Dendritic cell treated with granulocyte-macrophage colony-stimulating factor and Interleukin-4, amounts not matched to agents 40 ng/mL and 50 ng/mL, for 4 days (primary cell): Measurements from ENCODE around the gene ACOT2.
"Not testable (repeated sequence)": the region's sequence is repeated elsewhere in the genome, so short reads cannot be mapped to it uniquely, and the experiment has no call there.

Source experiments
- H3K27ac Mint-ChIP-seq: one replicate; pipeline ENCODE4 v1.8.0; 2022; ENCODE audit warnings: mild to moderate bottlenecking, mixed read lengths
- H3K27me3 Mint-ChIP-seq: one replicate; pipeline ENCODE4 v1.8.0; 2022; ENCODE audit warnings: mild to moderate bottlenecking, mixed read lengths
- H3K36me3 Mint-ChIP-seq: one replicate; pipeline ENCODE4 v1.8.0; 2022; ENCODE audit warnings: low read depth, mixed read lengths
- H3K4me1 Mint-ChIP-seq: one replicate; pipeline ENCODE4 v1.8.0; 2022; ENCODE audit warnings: low read depth, mixed read lengths
- H3K4me3 Mint-ChIP-seq: one replicate; pipeline ENCODE4 v1.8.0; 2022; ENCODE audit warnings: mild to moderate bottlenecking, moderate library complexity, mixed read lengths
- H3K9me3 Mint-ChIP-seq: one replicate; pipeline ENCODE4 v1.8.0; 2022; ENCODE audit warnings: mixed read lengths
- intact Hi-C: fragments of 100-400 bp; cut with micrococcal nuclease; formaldehyde crosslinking; loops from one replicate; pipeline ENCODE4 v1.15.0; 2022

ACOT2 gene

DNA sequence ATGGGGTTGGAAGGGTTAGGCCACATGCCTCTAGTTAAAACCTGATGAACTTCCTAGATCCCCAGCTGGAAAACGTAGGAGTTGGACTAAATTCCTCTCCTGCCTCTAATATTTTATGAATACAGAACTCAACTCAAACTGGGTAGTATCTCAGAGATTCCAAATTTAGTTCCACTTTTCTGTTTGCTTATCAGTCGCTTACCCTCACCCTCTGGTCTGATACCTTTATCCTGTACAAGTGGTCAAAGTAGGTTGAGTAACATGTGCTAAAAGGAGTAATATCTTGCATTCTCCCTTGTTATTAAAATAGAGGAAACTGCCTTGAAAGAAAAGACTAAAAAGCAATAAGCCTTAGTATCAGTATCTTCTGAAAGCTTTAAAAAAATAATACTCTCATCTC lies 11.8 kb upstream of the ACOT2 start:
- H3K27ac Mint-ChIP-seq, H3K27me3 Mint-ChIP-seq, H3K4me3 Mint-ChIP-seq, H3K36me3 Mint-ChIP-seq, H3K9me3 Mint-ChIP-seq, H3K4me1 Mint-ChIP-seq, intact Hi-C loops: not testable (repeated sequence)

DNA sequence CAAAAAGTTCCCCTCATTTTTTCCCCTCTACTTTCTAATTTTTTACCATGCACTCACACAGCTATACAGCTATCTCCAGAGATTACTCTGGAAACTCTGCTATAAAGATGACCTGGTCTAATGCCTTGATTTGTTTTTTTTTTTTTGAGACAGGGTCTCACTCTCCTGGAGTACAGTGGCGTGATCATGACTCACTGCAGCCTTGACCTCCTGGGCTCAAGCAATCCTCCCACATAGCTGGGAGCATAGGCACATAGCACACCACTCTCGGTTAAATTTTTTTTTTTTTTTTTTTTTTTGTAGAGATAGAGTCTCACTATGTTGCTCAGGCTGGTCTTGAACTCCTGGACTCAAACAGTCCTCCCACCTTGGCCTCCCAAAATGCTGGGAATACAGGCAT lies 10.8 kb upstream of the ACOT2 start:
- H3K36me3 Mint-ChIP-seq, intact Hi-C loops, H3K27me3 Mint-ChIP-seq, H3K4me1 Mint-ChIP-seq, H3K4me3 Mint-ChIP-seq, H3K27ac Mint-ChIP-seq: not testable (repeated sequence)
- H3K9me3 Mint-ChIP-seq = peaks cover 19% of the 10 kb centered on the region

DNA sequence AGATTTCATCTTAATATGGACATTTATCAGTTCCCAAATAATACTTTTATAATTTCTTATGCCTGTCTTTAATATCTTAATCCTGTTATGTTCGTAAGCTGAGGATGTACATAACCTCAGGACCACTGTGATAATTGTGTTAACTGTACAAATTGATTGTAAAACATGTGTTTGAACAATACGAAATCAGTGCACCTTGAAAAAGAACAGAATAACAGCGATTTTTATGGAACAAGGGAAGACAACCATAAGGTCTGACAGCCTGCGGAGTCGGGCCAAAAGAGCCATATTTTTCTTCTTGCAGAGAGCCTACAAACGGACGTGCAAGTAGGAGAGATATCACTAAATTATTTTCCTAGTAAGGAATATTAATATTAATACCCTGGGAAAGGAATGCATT lies 6.8 kb upstream of the ACOT2 start:
- intact Hi-C loops, H3K27me3 Mint-ChIP-seq: not testable (repeated sequence)

GRCh38 chr14:73562696-73563095 lies 6.3 kb upstream of the ACOT2 start:
- H3K27ac Mint-ChIP-seq, H3K27me3 Mint-ChIP-seq, H3K4me1 Mint-ChIP-seq, intact Hi-C loops, H3K4me3 Mint-ChIP-seq: not testable (repeated sequence)
- Mint-ChIP-seq H3K9me3 (peaks cover 27% of the 10 kb centered on the region), H3K36me3 (peaks cover 19% of the 10 kb centered on the region)

More for the DNA sequence above, 6.8 kb upstream of the ACOT2 start:
- peaks cover 17% of the 10 kb centered on the region for H3K36me3 Mint-ChIP-seq
- H3K27ac Mint-ChIP-seq, H3K4me1 Mint-ChIP-seq, H3K4me3 Mint-ChIP-seq: not testable (repeated sequence)
- H3K9me3 Mint-ChIP-seq = peaks cover 24% of the 10 kb centered on the region

DNA sequence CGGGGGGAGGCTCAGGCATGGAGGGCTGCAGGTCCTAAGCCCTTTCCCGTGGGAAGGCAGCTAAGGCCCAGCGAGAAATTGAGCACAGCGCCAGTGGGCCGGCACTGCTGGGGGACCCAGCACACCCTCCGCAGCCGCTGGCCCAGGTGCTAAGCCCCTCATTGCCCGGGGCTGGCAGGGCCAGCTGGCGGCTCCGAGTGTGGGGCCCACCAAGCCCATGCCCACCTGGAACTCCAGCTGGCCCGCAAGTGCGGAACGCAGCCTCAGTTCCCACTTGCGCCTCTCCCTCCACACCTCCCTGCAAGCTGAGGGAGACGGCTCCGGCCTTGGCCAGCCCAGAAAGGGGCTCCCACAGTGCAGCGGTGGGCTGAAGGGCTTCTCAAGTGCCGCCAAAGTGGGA lies 2.6 kb upstream of the ACOT2 start:
- H3K4me3 Mint-ChIP-seq, H3K27me3 Mint-ChIP-seq, intact Hi-C loops, H3K27ac Mint-ChIP-seq: not testable (repeated sequence)
- peaks cover 29% of the 10 kb centered on the region for H3K4me1 Mint-ChIP-seq
- H3K36me3 Mint-ChIP-seq = peaks cover 25% of the 10 kb centered on the region
- peaks cover 26% of the 10 kb centered on the region for H3K9me3 Mint-ChIP-seq

DNA sequence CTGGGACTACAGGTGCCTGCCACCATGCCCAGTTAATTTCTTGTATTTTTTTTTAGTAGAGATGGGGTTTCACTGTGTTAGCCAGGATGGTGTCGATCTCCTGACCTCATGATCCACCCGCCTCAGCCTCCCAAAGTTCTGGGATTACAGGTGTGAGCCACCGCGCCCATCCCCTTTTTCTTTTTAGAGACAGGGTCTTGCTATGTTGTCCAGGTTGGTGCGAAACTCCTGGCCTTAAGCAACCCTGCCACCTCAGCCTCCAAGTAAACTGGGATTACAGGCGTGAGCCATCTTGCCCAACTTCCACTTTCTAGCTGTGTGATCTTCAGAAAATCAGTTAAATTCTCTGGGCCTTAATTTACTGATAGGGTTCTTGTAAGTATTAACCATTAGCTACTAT lies 2.1 kb upstream of the ACOT2 start:
- H3K27ac Mint-ChIP-seq, H3K4me3 Mint-ChIP-seq, H3K27me3 Mint-ChIP-seq, intact Hi-C loops: not testable (repeated sequence)
- Mint-ChIP-seq H3K9me3 (peaks cover 20% of the 10 kb centered on the region), H3K4me1 (peaks cover 29% of the 10 kb centered on the region), H3K36me3 (peaks cover 25% of the 10 kb centered on the region)

GRCh38 chr14:73567358-73567757 lies 1.7 kb upstream of the ACOT2 start:
- no peak overlapping the region for H3K27ac Mint-ChIP-seq
- no peak overlapping the region for H3K4me3 Mint-ChIP-seq
- H3K36me3 Mint-ChIP-seq = peaks cover 28% of the 10 kb centered on the region
- H3K4me1 Mint-ChIP-seq = peaks cover 29% of the 10 kb centered on the region
- H3K9me3 Mint-ChIP-seq = peaks cover 16% of the 10 kb centered on the region
- intact Hi-C loops = no loop called here
- H3K27me3 Mint-ChIP-seq = peaks cover 5% of the 10 kb centered on the region

- intact Hi-C loops = no loop called here
- Mint-ChIP-seq H3K36me3 (peaks cover 27% of the 10 kb centered on the region), H3K27ac (peak overlapping the region; percentile 90), H3K27me3 (peaks cover 5% of the 10 kb centered on the region), H3K4me3 (peak overlapping the region; percentile 96), H3K9me3 (peaks cover 8% of the 10 kb centered on the region), H3K4me1 (peaks cover 23% of the 10 kb centered on the region)
These were observed 795 bp upstream of the ACOT2 start for GRCh38 chr14:73567951-73568885.

GRCh38 chr14:73568886-73569184 lies 178 bp upstream of the ACOT2 start:
- Mint-ChIP-seq H3K4me3 (peak overlapping the region; percentile 96), H3K27ac (peak overlapping the region; percentile 90), H3K36me3 (peaks cover 33% of the 10 kb centered on the region), H3K4me1 (peaks cover 23% of the 10 kb centered on the region)
- H3K27me3 Mint-ChIP-seq, H3K9me3 Mint-ChIP-seq, intact Hi-C loops: not testable (repeated sequence)

DNA sequence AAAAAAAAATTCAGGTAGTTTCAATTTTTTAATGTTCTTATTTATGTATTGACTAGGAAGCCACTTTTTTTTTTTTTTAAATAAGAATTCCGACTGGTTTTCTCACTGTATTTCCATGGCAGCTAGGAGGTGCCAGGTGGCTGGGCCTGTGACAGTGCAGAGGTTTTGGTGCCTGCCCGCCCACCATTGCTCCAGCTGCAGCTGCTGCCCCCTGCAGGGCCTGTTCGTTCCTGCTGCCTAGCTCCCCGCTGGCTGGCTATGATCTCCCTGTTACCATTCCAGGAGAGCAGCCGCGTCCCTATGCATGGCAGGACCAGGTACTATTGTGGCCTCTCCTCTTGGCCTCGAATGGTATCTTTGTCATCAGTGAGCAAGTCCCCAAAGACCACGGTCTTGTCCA lies 1.9 kb downstream of the ACOT2 start:
- intact Hi-C loops, H3K9me3 Mint-ChIP-seq, H3K27ac Mint-ChIP-seq, H3K4me3 Mint-ChIP-seq, H3K27me3 Mint-ChIP-seq: not testable (repeated sequence)
- Mint-ChIP-seq H3K36me3 (peaks cover 42% of the 10 kb centered on the region), H3K4me1 (peaks cover 23% of the 10 kb centered on the region)

GRCh38 chr14:73573034-73573433 lies 4.0 kb downstream of the ACOT2 start:
- Mint-ChIP-seq H3K4me1 (peaks cover 18% of the 10 kb centered on the region), H3K36me3 (peaks cover 41% of the 10 kb centered on the region)
- H3K27ac Mint-ChIP-seq, H3K27me3 Mint-ChIP-seq, H3K9me3 Mint-ChIP-seq, intact Hi-C loops, H3K4me3 Mint-ChIP-seq: not testable (repeated sequence)

DNA sequence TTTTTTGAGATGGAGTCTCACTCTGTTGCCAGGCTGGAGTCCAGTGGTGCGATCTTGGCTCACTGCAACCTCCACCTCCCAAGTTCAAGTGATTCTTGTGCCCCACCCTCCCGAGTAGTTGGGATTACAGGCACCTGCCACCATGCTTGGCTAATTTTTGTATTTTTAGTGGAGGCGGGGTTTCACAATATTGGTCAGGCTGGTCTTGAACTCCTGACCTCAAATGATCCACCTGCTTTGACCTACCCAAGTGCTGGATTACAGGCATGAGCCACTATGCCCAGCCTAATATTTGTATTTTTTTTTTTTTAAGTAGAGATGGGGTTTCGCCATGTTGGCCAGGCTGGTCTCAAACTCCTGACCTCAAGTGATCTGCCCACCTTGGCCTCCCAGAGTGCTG lies 4.7 kb downstream of the ACOT2 start:
- intact Hi-C loops, H3K27ac Mint-ChIP-seq, H3K27me3 Mint-ChIP-seq, H3K4me3 Mint-ChIP-seq, H3K9me3 Mint-ChIP-seq: not testable (repeated sequence)
- Mint-ChIP-seq H3K4me1 (peaks cover 11% of the 10 kb centered on the region), H3K36me3 (peaks cover 48% of the 10 kb centered on the region)

DNA sequence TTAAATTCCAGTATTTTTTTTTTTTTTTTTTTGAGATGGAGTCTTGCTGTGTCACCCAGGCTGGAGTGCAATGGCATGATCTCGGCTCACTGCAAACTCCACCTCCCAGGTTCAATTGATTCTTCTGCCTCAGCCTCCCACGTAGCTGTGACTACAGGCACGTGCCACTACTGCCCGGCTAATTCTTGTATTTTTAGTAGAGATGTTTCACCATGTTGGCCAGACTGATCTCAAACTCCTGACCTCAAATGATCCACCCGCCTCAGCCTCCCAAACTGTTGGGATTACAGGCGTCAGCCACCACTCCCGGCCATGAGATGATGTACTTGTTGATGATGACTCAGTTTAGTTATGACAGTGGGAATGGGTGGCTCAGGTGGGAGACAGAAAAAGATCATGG lies 5.2 kb downstream of the ACOT2 start:
- H3K4me3 Mint-ChIP-seq, H3K27me3 Mint-ChIP-seq, H3K27ac Mint-ChIP-seq, H3K4me1 Mint-ChIP-seq, intact Hi-C loops, H3K9me3 Mint-ChIP-seq: not testable (repeated sequence)
- H3K36me3 Mint-ChIP-seq = peaks cover 51% of the 10 kb centered on the region

DNA sequence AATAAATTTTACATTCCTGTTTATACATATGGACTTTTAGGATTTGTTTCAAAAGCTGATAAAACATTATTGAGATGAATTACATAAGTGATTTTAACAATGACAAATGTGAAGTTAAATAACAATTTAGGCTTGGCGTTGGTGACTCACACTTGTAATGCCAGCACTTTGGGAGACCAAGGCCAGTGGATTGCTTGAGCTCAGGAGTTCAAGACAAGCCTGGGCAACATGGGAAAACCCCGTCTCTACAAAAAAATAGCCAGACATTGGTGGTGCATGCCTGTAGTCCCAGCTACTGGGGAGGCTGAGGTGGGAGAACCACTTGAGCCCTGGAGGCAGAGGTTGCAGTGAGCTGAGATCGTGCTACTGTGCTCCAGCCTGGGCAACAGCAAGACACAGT lies 7.4 kb downstream of the ACOT2 start:
- Mint-ChIP-seq H3K27me3 (no peaks in the 10 kb centered on the region), H3K36me3 (peaks cover 62% of the 10 kb centered on the region), H3K27ac (no peak overlapping the region), H3K4me3 (no peak overlapping the region), H3K9me3 (no peaks in the 10 kb centered on the region), H3K4me1 (no peaks in the 10 kb centered on the region)
- intact Hi-C loops = no loop called here

GRCh38 chr14:73577214-73577613 lies 8.2 kb downstream of the ACOT2 start:
- H3K27ac Mint-ChIP-seq, H3K4me3 Mint-ChIP-seq, H3K27me3 Mint-ChIP-seq, H3K9me3 Mint-ChIP-seq, H3K4me1 Mint-ChIP-seq, intact Hi-C loops: not testable (repeated sequence)
- H3K36me3 Mint-ChIP-seq = peaks cover 60% of the 10 kb centered on the region
